Measurements from ENCODE around the gene CHD9NB. TPM values are rescaled to one million over a fixed set of nuclear protein-coding genes. Genes with fewer than 3 reads are reported as not detected.
"Not testable (repeated sequence)": the region's sequence is repeated elsewhere in the genome, so short reads cannot be mapped to it uniquely, and the experiment has no call there.

Gene CHD9NB
- total and polyA plus RNA-seq, 9 of the 15 experiments (the other 6 are each of a cell fraction or from before 2014, with no cell fraction given): 0.06 to 0.10 (median 0.07) TPM; not detected in 6

- no peak for TF ChIP-seq WHSC1 (IDR thresholded peaks at IDR 0.05; ENCODE audit: low read length)
- no peak for TF ChIP-seq KDM4B (IDR thresholded peaks at IDR 0.05; ENCODE audit: borderline replicate concordance in 2 of 2, low read depth in 1 of 2)
- TF ChIP-seq SMAD1 (IDR thresholded peaks at IDR 0.05; ENCODE audit: low read depth, low read length, partially characterized antibody): no peak
- no peak for TF ChIP-seq HMG20B (CRISPR knock-in tag; IDR thresholded peaks at IDR 0.05)
- peak; percentile 51; the same call in 1 of the 2 replicates for TF ChIP-seq ADNP (tag; IDR thresholded peaks at IDR 0.05)
- TF ChIP-seq RCOR1 (IDR thresholded peaks at IDR 0.05; ENCODE audit: borderline replicate concordance in 1 of 2, low read depth in 2 of 2, low read length in 2 of 2): no peak
- TF ChIP-seq NBN (IDR thresholded peaks at IDR 0.05; ENCODE audit: low read depth): no peak
- no peak for TF ChIP-seq ZBTB2 (IDR thresholded peaks at IDR 0.05)
- no peak for TF ChIP-seq MCM2 (IDR thresholded peaks at IDR 0.05; ENCODE audit: low read depth)
These were observed 1.4 kb upstream of the CHD9NB start (continued) for GRCh38 chr16:53053967-53054669.

GRCh38 chr16:53051255-53051654 is 1.4 kb downstream of the CHD9NB start:
- H3K9me3 ChIP-seq (replicated peaks; ENCODE audit: control insufficient read depth, insufficient read depth, low read depth, low read length); ATAC-seq; H3K36me3 ChIP-seq (ENCODE audit: control insufficient read depth, insufficient read depth, low read length); FAIRE-seq; H3K4me2 ChIP-seq (ENCODE audit: insufficient read depth, low read length); CTCF ChIA-PET (ENCODE audit: low intra/inter-chr PET ratio); H4K20me1 ChIP-seq (replicated peaks; ENCODE audit: control insufficient read depth, insufficient read depth, low read length); DNase-seq (ENCODE audit: extremely low read depth in 1 of 4, low spot score in 3 of 4); H3K27me3 ChIP-seq (ENCODE audit: control insufficient read depth in 2 of 2, insufficient read depth in 2 of 2, low read length in 2 of 2); H3K27ac ChIP-seq (ENCODE audit: extremely low read depth, low read depth, low read length); POLR2A ChIA-PET; BruUV-seq (replicated peaks); H3K4me3 ChIP-seq; H2AFZ ChIP-seq (ENCODE audit: low read depth, low read length); H3K9ac ChIP-seq (ENCODE audit: insufficient read depth in 1 of 2, low read depth in 2 of 2, low read length in 2 of 2); H3K9me1 ChIP-seq (ENCODE audit: control insufficient read depth, insufficient read depth, low read length): not testable (repeated sequence)
- intact Hi-C loops (cut with micrococcal nuclease) (loop anchor here (10.0 kb wide), 1 partner anchor 234 kb away; no protein-coding TSS in a partner anchor), in situ Hi-C loops (cut with MboI) (loop anchor here (10.0 kb wide), 1 partner anchor 454 kb away; the partner anchor contains the start of gene AKTIP)
- WGBS (ENCODE audit: insufficient coverage, low coverage, missing lambda C conversion rate): no CpG with 5 or more reads among the region's 4 CpGs
- peaks cover 18% of the 10 kb centered on the region for H3K79me2 ChIP-seq (ENCODE audit: control insufficient read depth, insufficient read depth, low read length)
- peaks cover 9 to 23% of the 10 kb centered on the region in 2 experiments; a peak in 4 of 5 replicates for H3K4me1 ChIP-seq (replicated peaks in 1 of 2; ENCODE audit: control insufficient read depth in 2 of 2, insufficient read depth in 2 of 2, low read length in 2 of 2)

Data from K562 (cell line).